WTC11 (cell line): ENCODE measurements around the gene ELOF1. TPM values are rescaled to one million over a fixed set of nuclear protein-coding genes. Genes with fewer than 3 reads are reported as not detected.
"Not testable (repeated sequence)": the region's sequence is repeated elsewhere in the genome, so short reads cannot be mapped to it uniquely, and the experiment has no call there.

Source experiments
- ATAC-seq: fragments of 200-7000 bp; cut with Tn5 transposase; 2 replicates; pipeline ENCODE4 v1.10.0; 2021; ENCODE audit warnings: mild to moderate bottlenecking, moderate library complexity
- CTCF ChIA-PET: fragments of 300-600 bp; sonication (Branson Sonifier 250); formaldehyde crosslinking; loops from one replicate; lab custom pipeline; 2021; ENCODE audit warnings: antibody characterized with exemption; lab: Charles Lee
- POLR2A ChIA-PET: fragments of 350-600 bp; sonication (Branson Sonifier 250); formaldehyde crosslinking; loops from one replicate; lab custom pipeline; 2021; ENCODE audit warnings: antibody characterized with exemption; lab: Charles Lee
- DNase-seq: peaks from one replicate; pipeline ENCODE4 v3.0.0; 2021; ENCODE audit warnings: low spot score
- H3K27ac Mint-ChIP-seq: 2 replicates; pipeline ENCODE4 v1.8.0; 2021; ENCODE audit warnings: mixed read lengths
- H3K27me3 Mint-ChIP-seq: 2 replicates; pipeline ENCODE4 v1.8.0; 2021; ENCODE audit warnings: low read depth, mild to moderate bottlenecking, moderate library complexity, mixed read lengths
- H3K36me3 Mint-ChIP-seq: 2 replicates; pipeline ENCODE4 v1.8.0; 2021; ENCODE audit warnings: mixed read lengths
- H3K4me1 Mint-ChIP-seq: 2 replicates; pipeline ENCODE4 v1.8.0; 2022; ENCODE audit warnings: mixed read lengths
- H3K4me3 Mint-ChIP-seq: 2 replicates; pipeline ENCODE4 v1.8.0; 2021; ENCODE audit warnings: mild to moderate bottlenecking, moderate library complexity, mixed read lengths
- H3K9me3 Mint-ChIP-seq: 2 replicates; pipeline ENCODE4 v1.8.0; 2021; ENCODE audit warnings: mixed read lengths
- ATF1 ChIP-seq: sonication (generic); formaldehyde crosslinking; IDR thresholded peaks from 2 replicates; pipeline ENCODE4 v1.8.1; 2023; ENCODE audit warnings: mild to moderate bottlenecking, moderate library complexity, missing genetic modification reagents
- FOXK1 ChIP-seq: sonication (generic); formaldehyde crosslinking; IDR thresholded peaks from 2 replicates; pipeline ENCODE4 v1.8.0; 2022; ENCODE audit warnings: mild to moderate bottlenecking, moderate library complexity, missing genetic modification reagents
- GTF2I ChIP-seq: fragments of 250-450 bp; sonication (Bioruptor Pico); conservative IDR thresholded peaks from 2 replicates; pipeline ENCODE4 v1.4.0; 2021; ENCODE audit warnings: mild to moderate bottlenecking
- IRF2 ChIP-seq: sonication (generic); formaldehyde crosslinking; IDR thresholded peaks from 2 replicates; pipeline ENCODE4 v1.8.0; 2022; ENCODE audit warnings: low read depth, missing genetic modification reagents, borderline replicate concordance
- KAT7 ChIP-seq: sonication (generic); formaldehyde crosslinking; IDR thresholded peaks from 2 replicates; pipeline ENCODE4 v1.8.1; 2023; ENCODE audit warnings: missing genetic modification reagents, mild to moderate bottlenecking, borderline replicate concordance
- NFATC4 ChIP-seq: fragments of 250-450 bp; sonication (Bioruptor Pico); IDR thresholded peaks from 2 replicates; pipeline ENCODE4 v1.9.0; 2021; ENCODE audit warnings: mild to moderate bottlenecking
- NR2C2 ChIP-seq: sonication (generic); formaldehyde crosslinking; IDR thresholded peaks from 2 replicates; pipeline ENCODE4 v1.8.0; 2022; ENCODE audit warnings: mild to moderate bottlenecking, missing genetic modification reagents
- OVOL2 ChIP-seq: fragments of 250-450 bp; sonication (Bioruptor Pico); IDR thresholded peaks from 2 replicates; pipeline ENCODE4 v1.9.0; 2021; ENCODE audit warnings: mild to moderate bottlenecking, borderline replicate concordance
- RELA ChIP-seq: sonication (generic); formaldehyde crosslinking; IDR thresholded peaks from 2 replicates; pipeline ENCODE4 v1.8.1; 2022; ENCODE audit warnings: missing genetic modification reagents, mild to moderate bottlenecking, borderline replicate concordance
- SMAD4 ChIP-seq: sonication (generic); formaldehyde crosslinking; IDR thresholded peaks from 2 replicates; pipeline ENCODE4 v1.8.0; 2022; ENCODE audit warnings: mild to moderate bottlenecking, missing genetic modification reagents
- SOX15 ChIP-seq: fragments of 250-450 bp; sonication (Bioruptor Pico); IDR thresholded peaks from 2 replicates; pipeline ENCODE4 v1.9.0; 2021; ENCODE audit warnings: mild to moderate bottlenecking
- TP53 ChIP-seq: sonication (generic); formaldehyde crosslinking; IDR thresholded peaks from 2 replicates; pipeline ENCODE4 v1.8.1; 2023; ENCODE audit warnings: mild to moderate bottlenecking, missing genetic modification reagents
- ZNF396 ChIP-seq: fragments of 250-450 bp; sonication (Bioruptor Pico); IDR thresholded peaks from 2 replicates; pipeline ENCODE4 v1.8.0; 2021; ENCODE audit warnings: mild to moderate bottlenecking, moderate library complexity, borderline replicate concordance
- ZNF423 ChIP-seq: fragments of 250-450 bp; sonication (Bioruptor Pico); IDR thresholded peaks from 2 replicates; pipeline ENCODE4 v2.1.2; 2022; ENCODE audit warnings: mild to moderate bottlenecking, moderate library complexity
- ZNF671 ChIP-seq: fragments of 250-450 bp; sonication (Bioruptor Pico); IDR thresholded peaks from 2 replicates; pipeline ENCODE4 v1.8.0; 2021; ENCODE audit warnings: mild to moderate bottlenecking
- total RNA-seq: library from RNA; stranded (reverse); gene quantifications from 3 replicates; pipeline ENCODE4 v1.2.3, GENCODE V29; 2021
- TF ChIP-seq, protein P1 (sequence below): sonication (generic); formaldehyde crosslinking; IDR thresholded peaks from 2 replicates; pipeline ENCODE4 v1.8.1; 2022; ENCODE audit warnings: mild to moderate bottlenecking, moderate library complexity, missing genetic modification reagents
- TF ChIP-seq, protein P2 (sequence below): sonication (generic); formaldehyde crosslinking; IDR thresholded peaks from 2 replicates; pipeline ENCODE4 v1.8.0; 2022; ENCODE audit warnings: mild to moderate bottlenecking, missing genetic modification reagents
- TF ChIP-seq, protein P3 (sequence below): sonication (generic); formaldehyde crosslinking; conservative IDR thresholded peaks from 2 replicates; pipeline ENCODE4 v1.8.1; 2023; ENCODE audit warnings: mild to moderate bottlenecking, low read depth, missing genetic modification reagents, moderate library complexity
- TF ChIP-seq, protein P4 (sequence below): fragments of 250-450 bp; sonication (Bioruptor Pico); IDR thresholded peaks from 2 replicates; pipeline ENCODE4 v1.9.0; 2021; ENCODE audit warnings: mild to moderate bottlenecking, borderline replicate concordance
- TF ChIP-seq, protein P5 (sequence below): sonication (generic); formaldehyde crosslinking; IDR thresholded peaks from 2 replicates; pipeline ENCODE4 v1.8.0; 2022; ENCODE audit warnings: mild to moderate bottlenecking, missing genetic modification reagents

The ELOF1 gene
- total RNA-seq, 1 experiment from 2014 or later = 86.0 TPM

DNA sequence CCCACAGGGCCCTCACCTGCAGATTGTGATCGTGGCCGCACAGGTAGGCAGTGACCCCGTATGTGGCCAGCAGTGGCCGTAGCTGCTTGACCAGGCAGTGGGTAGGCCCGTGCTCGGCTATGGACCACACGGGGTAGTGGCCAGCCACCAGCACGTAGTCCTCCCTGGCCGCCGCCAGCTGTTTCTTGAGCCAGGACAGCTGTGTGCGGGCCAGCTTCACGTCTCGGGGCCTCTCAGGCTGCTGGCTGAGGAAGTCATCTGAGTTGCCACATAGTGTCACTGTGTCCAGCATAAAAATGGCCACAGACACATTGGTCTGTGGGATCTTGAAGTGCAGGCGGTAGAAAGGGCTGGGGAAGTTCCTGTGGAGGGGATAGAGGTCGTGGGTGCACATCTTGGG lies 17.2 kb upstream of the ELOF1 start:
- H3K27ac Mint-ChIP-seq = no peak overlapping the region
- DNase-seq (no peak), ATAC-seq (no peak)
- POLR2A ChIA-PET = no interaction called here
- H3K4me1 Mint-ChIP-seq = peaks cover 8% of the 10 kb centered on the region
- no peaks in the 10 kb centered on the region for H3K36me3 Mint-ChIP-seq
- H3K9me3 Mint-ChIP-seq = no peaks in the 10 kb centered on the region
- H3K4me3 Mint-ChIP-seq = no peak overlapping the region
- CTCF ChIA-PET = interaction anchor here (0.6 kb wide), 1 partner anchor 807 kb away, joined by 3 read pairs; no protein-coding TSS in a partner anchor
- H3K27me3 Mint-ChIP-seq = peaks cover 12% of the 10 kb centered on the region
- no peak for TF ChIP-seq ZNF396 (CRISPR knock-in tag)
- TF ChIP-seq NR2C2 (CRISPR knock-in tag) = no peak
- TF ChIP-seq, protein P1, sequence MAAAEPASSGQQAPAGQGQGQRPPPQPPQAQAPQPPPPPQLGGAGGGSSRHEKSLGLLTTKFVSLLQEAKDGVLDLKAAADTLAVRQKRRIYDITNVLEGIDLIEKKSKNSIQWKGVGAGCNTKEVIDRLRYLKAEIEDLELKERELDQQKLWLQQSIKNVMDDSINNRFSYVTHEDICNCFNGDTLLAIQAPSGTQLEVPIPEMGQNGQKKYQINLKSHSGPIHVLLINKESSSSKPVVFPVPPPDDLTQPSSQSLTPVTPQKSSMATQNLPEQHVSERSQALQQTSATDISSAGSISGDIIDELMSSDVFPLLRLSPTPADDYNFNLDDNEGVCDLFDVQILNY (CRISPR knock-in tag) = no peak
- no peak for TF ChIP-seq ZNF671
- TF ChIP-seq GTF2I (CRISPR knock-in tag) = no peak
- TF ChIP-seq, protein P2, sequence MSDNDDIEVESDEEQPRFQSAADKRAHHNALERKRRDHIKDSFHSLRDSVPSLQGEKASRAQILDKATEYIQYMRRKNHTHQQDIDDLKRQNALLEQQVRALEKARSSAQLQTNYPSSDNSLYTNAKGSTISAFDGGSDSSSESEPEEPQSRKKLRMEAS = no peak
- TF ChIP-seq, protein P3, sequence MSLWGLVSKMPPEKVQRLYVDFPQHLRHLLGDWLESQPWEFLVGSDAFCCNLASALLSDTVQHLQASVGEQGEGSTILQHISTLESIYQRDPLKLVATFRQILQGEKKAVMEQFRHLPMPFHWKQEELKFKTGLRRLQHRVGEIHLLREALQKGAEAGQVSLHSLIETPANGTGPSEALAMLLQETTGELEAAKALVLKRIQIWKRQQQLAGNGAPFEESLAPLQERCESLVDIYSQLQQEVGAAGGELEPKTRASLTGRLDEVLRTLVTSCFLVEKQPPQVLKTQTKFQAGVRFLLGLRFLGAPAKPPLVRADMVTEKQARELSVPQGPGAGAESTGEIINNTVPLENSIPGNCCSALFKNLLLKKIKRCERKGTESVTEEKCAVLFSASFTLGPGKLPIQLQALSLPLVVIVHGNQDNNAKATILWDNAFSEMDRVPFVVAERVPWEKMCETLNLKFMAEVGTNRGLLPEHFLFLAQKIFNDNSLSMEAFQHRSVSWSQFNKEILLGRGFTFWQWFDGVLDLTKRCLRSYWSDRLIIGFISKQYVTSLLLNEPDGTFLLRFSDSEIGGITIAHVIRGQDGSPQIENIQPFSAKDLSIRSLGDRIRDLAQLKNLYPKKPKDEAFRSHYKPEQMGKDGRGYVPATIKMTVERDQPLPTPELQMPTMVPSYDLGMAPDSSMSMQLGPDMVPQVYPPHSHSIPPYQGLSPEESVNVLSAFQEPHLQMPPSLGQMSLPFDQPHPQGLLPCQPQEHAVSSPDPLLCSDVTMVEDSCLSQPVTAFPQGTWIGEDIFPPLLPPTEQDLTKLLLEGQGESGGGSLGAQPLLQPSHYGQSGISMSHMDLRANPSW = no peak
- no peak for TF ChIP-seq TP53
- no peak for TF ChIP-seq OVOL2 (CRISPR knock-in tag)

DNA sequence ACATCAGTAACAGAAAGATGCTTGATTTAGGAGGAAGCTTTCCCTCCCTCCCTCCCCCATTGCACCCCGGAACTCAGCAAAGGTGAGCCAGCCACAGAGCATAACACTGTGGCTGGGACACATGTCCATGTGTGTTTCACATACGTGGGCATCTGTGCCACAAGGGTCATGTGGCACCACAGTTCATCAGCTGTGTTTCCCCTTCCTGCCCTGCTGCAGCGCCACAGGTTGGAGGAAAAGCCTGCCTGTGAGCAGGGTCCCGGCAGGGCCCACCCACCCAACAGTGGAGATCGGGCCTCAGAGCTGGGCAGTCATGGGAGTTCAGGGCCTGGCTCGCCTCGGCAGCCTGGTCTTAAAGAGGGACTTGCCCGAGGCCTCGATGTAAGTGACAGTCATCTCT lies 15.7 kb upstream of the ELOF1 start:
- no peaks in the 10 kb centered on the region for H3K9me3 Mint-ChIP-seq
- H3K4me1 Mint-ChIP-seq = peaks cover 8% of the 10 kb centered on the region
- ATAC-seq (no peak), DNase-seq (no peak)
- no peak overlapping the region for H3K27ac Mint-ChIP-seq
- no peak overlapping the region for H3K4me3 Mint-ChIP-seq
- no peaks in the 10 kb centered on the region for H3K36me3 Mint-ChIP-seq
- CTCF ChIA-PET = no interaction called here
- TF ChIP-seq ATF1 (CRISPR knock-in tag) = no peak
- no peak for TF ChIP-seq SMAD4 (CRISPR knock-in tag)
- no peak for TF ChIP-seq RELA (CRISPR knock-in tag)
- TF ChIP-seq SOX15 = no peak
- TF ChIP-seq, all 79 proteins: peak for 0
- H3K27me3 Mint-ChIP-seq = peaks cover 9% of the 10 kb centered on the region
- POLR2A ChIA-PET = no interaction called here

DNA sequence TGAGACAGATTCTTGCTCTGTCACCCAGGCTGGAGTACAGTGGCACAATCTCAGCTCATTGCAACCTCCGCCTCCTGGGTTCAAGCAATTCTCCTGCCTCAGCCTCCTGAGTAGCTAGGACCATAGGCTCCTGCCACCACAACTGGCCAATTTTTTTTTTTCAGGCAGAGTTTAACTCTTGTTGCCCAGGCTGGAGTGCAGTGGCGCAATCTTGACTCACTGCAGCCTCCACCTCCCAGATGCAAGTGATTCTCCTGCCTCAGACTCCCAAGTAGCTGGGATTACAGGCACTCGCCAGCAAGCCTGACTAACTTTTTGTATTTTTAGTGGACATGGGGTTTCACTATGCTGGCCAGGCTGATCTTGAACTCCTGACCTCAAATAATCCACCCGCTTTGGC lies 14.7 kb upstream of the ELOF1 start:
- H3K4me3 Mint-ChIP-seq, H3K4me1 Mint-ChIP-seq, H3K27me3 Mint-ChIP-seq, ATAC-seq, POLR2A ChIA-PET, DNase-seq, CTCF ChIA-PET, H3K27ac Mint-ChIP-seq, H3K36me3 Mint-ChIP-seq, H3K9me3 Mint-ChIP-seq: not testable (repeated sequence)

DNA sequence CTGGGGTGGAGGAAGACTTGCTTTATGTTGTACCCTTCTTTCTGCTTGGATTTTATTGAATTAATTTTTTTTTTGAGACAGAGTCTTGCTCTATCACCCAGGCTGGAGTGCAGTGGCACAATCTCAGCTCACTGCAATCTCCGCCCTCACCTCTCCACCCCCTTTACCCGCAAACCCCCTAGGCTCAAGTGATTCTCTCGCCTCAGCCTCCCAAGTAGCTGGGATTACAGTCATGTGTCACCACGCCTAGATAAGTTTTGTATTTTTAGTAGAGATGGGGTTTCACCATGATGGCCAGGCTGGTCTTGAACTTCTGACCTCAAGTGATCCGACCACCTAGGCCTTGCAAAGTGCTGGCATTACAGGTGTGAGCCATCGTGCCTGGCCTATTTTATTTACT lies 14.3 kb upstream of the ELOF1 start:
- H3K9me3 Mint-ChIP-seq, DNase-seq, H3K27me3 Mint-ChIP-seq, ATAC-seq, H3K4me1 Mint-ChIP-seq, POLR2A ChIA-PET, H3K36me3 Mint-ChIP-seq, H3K4me3 Mint-ChIP-seq, CTCF ChIA-PET, H3K27ac Mint-ChIP-seq: not testable (repeated sequence)

DNA sequence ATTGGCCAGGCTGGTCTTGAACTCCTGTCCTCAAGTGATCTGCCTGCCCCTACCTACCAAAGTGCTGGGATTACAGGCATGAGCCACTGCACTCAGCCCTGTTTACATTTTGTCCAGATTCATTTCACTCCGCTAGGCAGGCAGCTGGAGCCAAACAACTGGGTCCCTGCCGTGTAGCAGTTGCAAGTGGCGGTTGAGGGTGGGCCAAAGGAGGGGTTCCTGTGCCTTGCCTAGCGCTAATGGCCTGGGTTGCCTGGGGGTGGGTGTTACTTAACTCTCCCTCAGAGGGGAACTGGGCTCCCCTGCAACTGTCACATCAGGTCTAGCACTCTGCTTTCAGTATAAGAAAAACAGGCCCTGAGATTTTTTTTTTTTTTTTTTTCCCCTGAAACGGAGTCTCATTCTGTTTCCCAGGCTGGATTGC lies 11.0 kb upstream of the ELOF1 start:
- DNase-seq = no peak
- H3K27ac Mint-ChIP-seq = no peak overlapping the region
- POLR2A ChIA-PET = interaction anchor here (0.7 kb wide), 1 partner anchor 224 kb away, joined by 4 read pairs; the partner anchor contains the start of genes CCDC159 and TMEM205

More for the DNA sequence above, 11.0 kb upstream of the ELOF1 start:
- TF ChIP-seq KAT7 (CRISPR knock-in tag) (no peak), IRF2 (no peak), NFATC4 (no peak), FOXK1 (CRISPR knock-in tag) (no peak), ZNF423 (CRISPR knock-in tag) (no peak)
- TF ChIP-seq, protein P4, sequence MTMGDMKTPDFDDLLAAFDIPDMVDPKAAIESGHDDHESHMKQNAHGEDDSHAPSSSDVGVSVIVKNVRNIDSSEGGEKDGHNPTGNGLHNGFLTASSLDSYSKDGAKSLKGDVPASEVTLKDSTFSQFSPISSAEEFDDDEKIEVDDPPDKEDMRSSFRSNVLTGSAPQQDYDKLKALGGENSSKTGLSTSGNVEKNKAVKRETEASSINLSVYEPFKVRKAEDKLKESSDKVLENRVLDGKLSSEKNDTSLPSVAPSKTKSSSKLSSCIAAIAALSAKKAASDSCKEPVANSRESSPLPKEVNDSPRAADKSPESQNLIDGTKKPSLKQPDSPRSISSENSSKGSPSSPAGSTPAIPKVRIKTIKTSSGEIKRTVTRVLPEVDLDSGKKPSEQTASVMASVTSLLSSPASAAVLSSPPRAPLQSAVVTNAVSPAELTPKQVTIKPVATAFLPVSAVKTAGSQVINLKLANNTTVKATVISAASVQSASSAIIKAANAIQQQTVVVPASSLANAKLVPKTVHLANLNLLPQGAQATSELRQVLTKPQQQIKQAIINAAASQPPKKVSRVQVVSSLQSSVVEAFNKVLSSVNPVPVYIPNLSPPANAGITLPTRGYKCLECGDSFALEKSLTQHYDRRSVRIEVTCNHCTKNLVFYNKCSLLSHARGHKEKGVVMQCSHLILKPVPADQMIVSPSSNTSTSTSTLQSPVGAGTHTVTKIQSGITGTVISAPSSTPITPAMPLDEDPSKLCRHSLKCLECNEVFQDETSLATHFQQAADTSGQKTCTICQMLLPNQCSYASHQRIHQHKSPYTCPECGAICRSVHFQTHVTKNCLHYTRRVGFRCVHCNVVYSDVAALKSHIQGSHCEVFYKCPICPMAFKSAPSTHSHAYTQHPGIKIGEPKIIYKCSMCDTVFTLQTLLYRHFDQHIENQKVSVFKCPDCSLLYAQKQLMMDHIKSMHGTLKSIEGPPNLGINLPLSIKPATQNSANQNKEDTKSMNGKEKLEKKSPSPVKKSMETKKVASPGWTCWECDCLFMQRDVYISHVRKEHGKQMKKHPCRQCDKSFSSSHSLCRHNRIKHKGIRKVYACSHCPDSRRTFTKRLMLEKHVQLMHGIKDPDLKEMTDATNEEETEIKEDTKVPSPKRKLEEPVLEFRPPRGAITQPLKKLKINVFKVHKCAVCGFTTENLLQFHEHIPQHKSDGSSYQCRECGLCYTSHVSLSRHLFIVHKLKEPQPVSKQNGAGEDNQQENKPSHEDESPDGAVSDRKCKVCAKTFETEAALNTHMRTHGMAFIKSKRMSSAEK = no peak
- TF ChIP-seq, protein P5, sequence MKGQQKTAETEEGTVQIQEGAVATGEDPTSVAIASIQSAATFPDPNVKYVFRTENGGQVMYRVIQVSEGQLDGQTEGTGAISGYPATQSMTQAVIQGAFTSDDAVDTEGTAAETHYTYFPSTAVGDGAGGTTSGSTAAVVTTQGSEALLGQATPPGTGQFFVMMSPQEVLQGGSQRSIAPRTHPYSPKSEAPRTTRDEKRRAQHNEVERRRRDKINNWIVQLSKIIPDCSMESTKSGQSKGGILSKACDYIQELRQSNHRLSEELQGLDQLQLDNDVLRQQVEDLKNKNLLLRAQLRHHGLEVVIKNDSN (CRISPR knock-in tag) = no peak
- ATAC-seq = no peak
- Mint-ChIP-seq H3K9me3 (no peaks in the 10 kb centered on the region), H3K27me3 (no peaks in the 10 kb centered on the region), H3K36me3 (no peaks in the 10 kb centered on the region), H3K4me3 (no peak overlapping the region), H3K4me1 (no peaks in the 10 kb centered on the region)
- CTCF ChIA-PET = interaction anchor here (1.1 to 1.8 kb wide), 2 partner anchors 11 to 34 kb away, joined by 3 to 7 read pairs; partner anchors contain the start of gene ELOF1
